ENCODE results near the gene CLIP1. TPM values are rescaled to one million over a fixed set of nuclear protein-coding genes. Genes with fewer than 3 reads are reported as not detected.
"Not testable (repeated sequence)": the region's sequence is repeated elsewhere in the genome, so short reads cannot be mapped to it uniquely, and the experiment has no call there.

The CLIP1 gene
- total and polyA plus RNA-seq, 5 donors from 2014 or later: 17.1 to 99.8 (median 18.8) TPM

- Histone ChIP-seq H3K27me3 (ENCODE audit: control insufficient read depth, insufficient read depth, low read length) (no peaks in the 10 kb centered on the region), H3K9me3 (ENCODE audit: control insufficient read depth in 2 of 2, low read length in 2 of 2) (no peaks in the 10 kb centered on the region), H3K4me3 (ENCODE audit: low read depth, low read length) (no peak overlapping the region), H3K36me3 (ENCODE audit: control insufficient read depth, insufficient read depth, low read length) (no peaks in the 10 kb centered on the region), H3K27ac (ENCODE audit: insufficient read depth, low read length, poor library complexity, severe bottlenecking) (peak overlapping the region; percentile 71), H3K4me1 (ENCODE audit: control insufficient read depth, insufficient read depth, low read length, poor library complexity, severe bottlenecking) (peaks cover 26% of the 10 kb centered on the region)
- DNase-seq (no peak), ATAC-seq (ENCODE audit: low read depth in 2 of 2) (no peak)
- peaks cover 9% of the 10 kb centered on the region for H3K36me3 Mint-ChIP-seq
- H3K4me1 Mint-ChIP-seq: peaks cover 18 to 61% (median 36%) of the 10 kb centered on the region in 4 donors
- peak overlapping the region; percentile 97 to 98 (median 98) for H3K27ac Mint-ChIP-seq
- peak overlapping the region in 3 of 4 donors; percentile 15 to 48 (median 38) for H3K4me3 Mint-ChIP-seq
- H3K9me3 Mint-ChIP-seq: no peaks in the 10 kb centered on the region
- no peaks in the 10 kb centered on the region for H3K27me3 Mint-ChIP-seq
Measured at GRCh38 chr12:122392411-122392810, 30.1 kb downstream of the CLIP1 start.

GRCh38 chr12:122389677-122390076 lies 32.8 kb downstream of the CLIP1 start:
- Mint-ChIP-seq H3K4me1 (peaks cover 7 to 63% (median 41%) of the 10 kb centered on the region in 4 donors), H3K36me3 (peaks cover 11% of the 10 kb centered on the region), H3K9me3 (peaks cover 0 to 1% (median 0%) of the 10 kb centered on the region in 7 donors), H3K4me3 (no peak overlapping the region), H3K27ac (peak overlapping the region in 1 of 3 donors; percentile 20), H3K27me3 (no peaks in the 10 kb centered on the region)
- DNase-seq (no peak), ATAC-seq (ENCODE audit: low read depth in 2 of 2) (no peak)
- no peak overlapping the region for H3K4me3 ChIP-seq (ENCODE audit: low read depth, low read length)
- no peaks in the 10 kb centered on the region for H3K27me3 ChIP-seq (ENCODE audit: control insufficient read depth, insufficient read depth, low read length)
- no peaks in the 10 kb centered on the region for H3K9me3 ChIP-seq (ENCODE audit: control insufficient read depth in 2 of 2, low read length in 2 of 2)
- peaks cover 25% of the 10 kb centered on the region for H3K4me1 ChIP-seq (ENCODE audit: control insufficient read depth, insufficient read depth, low read length, poor library complexity, severe bottlenecking)
- no peaks in the 10 kb centered on the region for H3K36me3 ChIP-seq (ENCODE audit: control insufficient read depth, insufficient read depth, low read length)
- H3K27ac ChIP-seq (ENCODE audit: insufficient read depth, low read length, poor library complexity, severe bottlenecking): no peak overlapping the region

- no peak for DNase-seq
- Mint-ChIP-seq H3K4me1 (peaks cover 0 to 49% (median 43%) of the 10 kb centered on the region in 4 donors), H3K27ac (no peak overlapping the region), H3K4me3 (no peak overlapping the region), H3K9me3 (peaks cover 0 to 1% (median 0%) of the 10 kb centered on the region in 7 donors), H3K27me3 (no peaks in the 10 kb centered on the region), H3K36me3 (peaks cover 18% of the 10 kb centered on the region)
- H3K4me3 ChIP-seq (ENCODE audit: low read depth, low read length): no peak overlapping the region
- H3K27ac ChIP-seq (ENCODE audit: insufficient read depth, low read length, poor library complexity, severe bottlenecking): no peak overlapping the region
- no peak for ATAC-seq (ENCODE audit: low read depth in 2 of 2)
- peaks cover under 1% of the 10 kb centered on the region for H3K36me3 ChIP-seq (ENCODE audit: control insufficient read depth, insufficient read depth, low read length)
- H3K27me3 ChIP-seq (ENCODE audit: control insufficient read depth, insufficient read depth, low read length): no peaks in the 10 kb centered on the region
- no peaks in the 10 kb centered on the region for H3K9me3 ChIP-seq (ENCODE audit: control insufficient read depth in 2 of 2, low read length in 2 of 2)
- peaks cover 7% of the 10 kb centered on the region for H3K4me1 ChIP-seq (ENCODE audit: control insufficient read depth, insufficient read depth, low read length, poor library complexity, severe bottlenecking)
Measured at GRCh38 chr12:122387887-122388286, 34.6 kb downstream of the CLIP1 start.

GRCh38 chr12:122385171-122386016 lies 37.1 kb downstream of the CLIP1 start:
- Mint-ChIP-seq H3K9me3 (peaks cover 0 to 1% (median 0%) of the 10 kb centered on the region in 7 donors), H3K4me1 (peaks cover 0 to 43% (median 36%) of the 10 kb centered on the region in 4 donors), H3K4me3 (no peak overlapping the region), H3K36me3 (peaks cover 21% of the 10 kb centered on the region), H3K27ac (peak overlapping the region in 2 of 3 donors; percentile 8 to 11), H3K27me3 (no peaks in the 10 kb centered on the region)
- Histone ChIP-seq H3K4me1 (ENCODE audit: control insufficient read depth, insufficient read depth, low read length, poor library complexity, severe bottlenecking) (no peaks in the 10 kb centered on the region), H3K36me3 (ENCODE audit: control insufficient read depth, insufficient read depth, low read length) (peaks cover 10% of the 10 kb centered on the region), H3K27me3 (ENCODE audit: control insufficient read depth, insufficient read depth, low read length) (no peaks in the 10 kb centered on the region), H3K4me3 (ENCODE audit: low read depth, low read length) (no peak overlapping the region), H3K27ac (ENCODE audit: insufficient read depth, low read length, poor library complexity, severe bottlenecking) (no peak overlapping the region), H3K9me3 (ENCODE audit: control insufficient read depth in 2 of 2, low read length in 2 of 2) (no peaks in the 10 kb centered on the region)
- DNase-seq: no peak
- ATAC-seq (ENCODE audit: low read depth in 2 of 2): no peak

GRCh38 chr12:122382919-122383350 lies 39.5 kb downstream of the CLIP1 start:
- ATAC-seq (ENCODE audit: low read depth in 2 of 2): no peak
- no peak overlapping the region for H3K27ac Mint-ChIP-seq
- Histone ChIP-seq H3K4me1 (ENCODE audit: control insufficient read depth, insufficient read depth, low read length, poor library complexity, severe bottlenecking) (no peaks in the 10 kb centered on the region), H3K27ac (ENCODE audit: insufficient read depth, low read length, poor library complexity, severe bottlenecking) (no peak overlapping the region), H3K36me3 (ENCODE audit: control insufficient read depth, insufficient read depth, low read length) (peaks cover 20% of the 10 kb centered on the region), H3K4me3 (ENCODE audit: low read depth, low read length) (no peak overlapping the region), H3K27me3 (ENCODE audit: control insufficient read depth, insufficient read depth, low read length) (no peaks in the 10 kb centered on the region), H3K9me3 (ENCODE audit: control insufficient read depth in 2 of 2, low read length in 2 of 2) (no peaks in the 10 kb centered on the region)
- H3K36me3 Mint-ChIP-seq: peaks cover 24% of the 10 kb centered on the region
- no peak overlapping the region for H3K4me3 Mint-ChIP-seq
- no peaks in the 10 kb centered on the region for H3K27me3 Mint-ChIP-seq
- peaks cover 0 to 1% (median 0%) of the 10 kb centered on the region in 7 donors for H3K9me3 Mint-ChIP-seq
- no peak for DNase-seq
- peaks cover 0 to 47% (median 29%) of the 10 kb centered on the region in 4 donors for H3K4me1 Mint-ChIP-seq

GRCh38 chr12:122381021-122381420 lies 41.4 kb downstream of the CLIP1 start:
- peaks cover 37% of the 10 kb centered on the region for H3K36me3 ChIP-seq (ENCODE audit: control insufficient read depth, insufficient read depth, low read length)
- H3K4me3 Mint-ChIP-seq: no peak overlapping the region
- H3K36me3 Mint-ChIP-seq: peaks cover 33% of the 10 kb centered on the region
- no peak overlapping the region for H3K4me3 ChIP-seq (ENCODE audit: low read depth, low read length)
- H3K27me3 ChIP-seq (ENCODE audit: control insufficient read depth, insufficient read depth, low read length): no peaks in the 10 kb centered on the region
- no peak overlapping the region for H3K27ac ChIP-seq (ENCODE audit: insufficient read depth, low read length, poor library complexity, severe bottlenecking)
- peak overlapping the region in 2 of 3 donors; percentile 38 to 41 for H3K27ac Mint-ChIP-seq
- peaks cover 0 to 34% (median 22%) of the 10 kb centered on the region in 4 donors for H3K4me1 Mint-ChIP-seq
- DNase-seq (no peak), ATAC-seq (ENCODE audit: low read depth in 2 of 2) (no peak)
- peaks cover 0 to 2% (median 0%) of the 10 kb centered on the region in 7 donors for H3K9me3 Mint-ChIP-seq
- no peaks in the 10 kb centered on the region for H3K4me1 ChIP-seq (ENCODE audit: control insufficient read depth, insufficient read depth, low read length, poor library complexity, severe bottlenecking)
- H3K27me3 Mint-ChIP-seq: no peaks in the 10 kb centered on the region
- H3K9me3 ChIP-seq (ENCODE audit: control insufficient read depth in 2 of 2, low read length in 2 of 2): no peaks in the 10 kb centered on the region

- H3K36me3 ChIP-seq (ENCODE audit: control insufficient read depth, insufficient read depth, low read length): peaks cover 45% of the 10 kb centered on the region
- Mint-ChIP-seq H3K4me1 (peaks cover 0 to 22% (median 15%) of the 10 kb centered on the region in 4 donors), H3K36me3 (peaks cover 29% of the 10 kb centered on the region)
- not testable (repeated sequence) for H3K27me3 ChIP-seq (ENCODE audit: control insufficient read depth, insufficient read depth, low read length); H3K27ac ChIP-seq (ENCODE audit: insufficient read depth, low read length, poor library complexity, severe bottlenecking); DNase-seq; H3K4me3 ChIP-seq (ENCODE audit: low read depth, low read length); H3K9me3 ChIP-seq (ENCODE audit: control insufficient read depth in 2 of 2, low read length in 2 of 2); H3K4me1 ChIP-seq (ENCODE audit: control insufficient read depth, insufficient read depth, low read length, poor library complexity, severe bottlenecking); H3K27me3 Mint-ChIP-seq; H3K9me3 Mint-ChIP-seq; H3K4me3 Mint-ChIP-seq; ATAC-seq (ENCODE audit: low read depth in 2 of 2); H3K27ac Mint-ChIP-seq
Measured at GRCh38 chr12:122376751-122377150, 45.7 kb downstream of the CLIP1 start.

Measured in CD4-positive, CD25-positive, alpha-beta regulatory T cell (primary cell).